ENCODE measurements around the gene PCDHB11. TPM values are rescaled to one million over a fixed set of nuclear protein-coding genes. Genes with fewer than 3 reads are reported as not detected.
"Not testable (repeated sequence)": the region's sequence is repeated elsewhere in the genome, so short reads cannot be mapped to it uniquely, and the experiment has no call there.

The PCDHB11 gene
- total and polyA plus RNA-seq, 2 experiments from 2014 or later = 1.1 to 1.2 TPM

DNA sequence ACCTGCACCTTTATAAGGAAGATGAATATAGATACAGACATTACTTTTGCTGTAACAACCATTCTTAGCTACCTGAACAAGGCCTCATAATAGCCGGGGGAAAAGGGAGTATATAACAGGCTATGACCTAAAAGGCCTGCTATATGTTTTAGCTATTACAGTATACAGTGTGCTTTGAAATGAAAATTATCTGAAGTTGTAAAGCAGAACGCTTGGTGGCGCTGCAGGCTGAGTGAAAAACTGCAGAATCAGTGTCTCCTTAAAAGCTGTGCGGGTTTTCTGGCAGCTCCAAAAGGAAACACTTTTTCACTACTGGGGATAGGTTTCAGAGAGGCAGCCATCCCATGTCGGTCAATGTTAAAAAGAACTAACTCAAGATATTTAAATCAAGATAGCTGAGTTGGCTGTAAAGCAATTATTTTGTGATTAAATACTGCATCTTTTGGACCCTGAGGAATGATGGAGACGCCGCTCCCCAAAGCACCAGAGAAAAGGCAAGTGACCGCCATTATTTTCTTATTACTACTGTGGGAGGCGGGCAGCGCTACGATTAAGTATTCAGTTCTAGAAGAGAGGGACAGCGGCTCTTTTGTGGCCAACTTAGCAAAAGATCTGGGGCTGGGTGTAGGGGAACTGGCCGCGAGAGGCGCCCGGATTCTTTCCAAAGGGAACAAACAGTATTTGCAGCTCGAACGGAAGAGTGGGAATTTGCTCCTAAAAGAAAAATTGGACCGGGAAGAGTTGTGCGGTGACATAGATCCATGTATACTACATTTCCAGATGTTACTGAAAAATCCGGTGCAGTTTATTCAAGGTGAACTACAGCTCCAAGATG is 43.7 kb upstream of the PCDHB11 start:
- Histone ChIP-seq H3K4me1 (ENCODE audit: insufficient read depth) (no peaks in the 10 kb centered on the region), H3K4me3 (no peak overlapping the region), H3K27ac (no peak overlapping the region), H3K27me3 (replicated peaks; ENCODE audit: insufficient read depth) (0 out of 2 replicates have a peak, but pooled peaks cover 4% of the 10 kb centered on the region), H4K20me1 (ENCODE audit: insufficient read depth) (no peaks in the 10 kb centered on the region), H3K9ac (no peak overlapping the region), H3K4me2 (ENCODE audit: unreplicated experiment) (no peak overlapping the region), H3K79me2 (ENCODE audit: insufficient read depth) (no peaks in the 10 kb centered on the region), H3K9me2 (ENCODE audit: insufficient read depth) (no peaks in the 10 kb centered on the region), H3K9me3 (ENCODE audit: low read depth) (no peaks in the 10 kb centered on the region), H3K36me3 (ENCODE audit: low read depth) (no peaks in the 10 kb centered on the region), H3F3A (ENCODE audit: insufficient read depth) (no peaks in the 10 kb centered on the region), H2AFZ (no peak overlapping the region)
- peak; percentile 23 for DNase-seq
- in situ Hi-C loops (cut with MboI) = no loop called here
- 18% methylated on average over 21 of the region's 21 CpGs for WGBS, 2 experiments (ENCODE audit: low coverage in 1 of 2, low lambda C conversion rate in 2 of 2, missing lambda C conversion rate in 2 of 2)
- TF ChIP-seq EZH2phosphoT487 (IDR thresholded peaks at IDR 0.05; ENCODE audit: insufficient read depth, low read depth) (no peak), EZH2 (IDR thresholded peaks at IDR 0.05; ENCODE audit: insufficient read depth, poor library complexity, severe bottlenecking) (no peak)

GRCh38 chr5:141157356-141157755 is 42.1 kb upstream of the PCDHB11 start:
- H3K4me3 ChIP-seq; H3K27ac ChIP-seq; H3K4me2 ChIP-seq (ENCODE audit: unreplicated experiment); H3K4me1 ChIP-seq (ENCODE audit: insufficient read depth); H3K9me2 ChIP-seq (ENCODE audit: insufficient read depth); H3K9ac ChIP-seq; in situ Hi-C loops (cut with MboI); H3K9me3 ChIP-seq (ENCODE audit: low read depth); H3K79me2 ChIP-seq (ENCODE audit: insufficient read depth); DNase-seq; H3K36me3 ChIP-seq (ENCODE audit: low read depth); H4K20me1 ChIP-seq (ENCODE audit: insufficient read depth); H3K27me3 ChIP-seq (replicated peaks; ENCODE audit: insufficient read depth); H3F3A ChIP-seq (ENCODE audit: insufficient read depth); H2AFZ ChIP-seq: not testable (repeated sequence)
- 46 to 52% methylated on average over 38 of the region's 38 CpGs for WGBS, 2 experiments (ENCODE audit: low coverage in 1 of 2, low lambda C conversion rate in 2 of 2, missing lambda C conversion rate in 2 of 2)

DNA sequence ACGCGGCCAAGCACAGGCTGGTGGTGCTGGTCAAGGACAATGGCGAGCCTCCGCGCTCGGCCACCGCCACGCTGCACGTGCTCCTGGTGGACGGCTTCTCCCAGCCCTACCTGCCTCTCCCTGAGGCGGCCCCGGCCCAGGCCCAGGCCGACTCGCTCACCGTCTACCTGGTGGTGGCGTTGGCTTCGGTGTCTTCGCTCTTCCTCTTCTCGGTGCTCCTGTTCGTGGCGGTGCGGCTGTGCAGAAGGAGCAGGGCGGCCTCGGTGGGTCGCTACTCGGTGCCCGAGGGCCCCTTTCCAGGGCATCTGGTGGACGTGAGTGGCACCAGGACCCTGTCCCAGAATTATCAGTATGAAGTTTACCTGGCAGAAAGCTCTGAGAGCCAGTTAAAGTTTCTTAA is 41.5 kb upstream of the PCDHB11 start:
- H3K27me3 ChIP-seq (replicated peaks; ENCODE audit: insufficient read depth); H3K9me3 ChIP-seq (ENCODE audit: low read depth); H4K20me1 ChIP-seq (ENCODE audit: insufficient read depth); H3K4me2 ChIP-seq (ENCODE audit: unreplicated experiment); H3K4me1 ChIP-seq (ENCODE audit: insufficient read depth); H3K36me3 ChIP-seq (ENCODE audit: low read depth); H3K79me2 ChIP-seq (ENCODE audit: insufficient read depth); H2AFZ ChIP-seq; H3K27ac ChIP-seq; DNase-seq; in situ Hi-C loops (cut with MboI); H3K4me3 ChIP-seq; H3F3A ChIP-seq (ENCODE audit: insufficient read depth); H3K9me2 ChIP-seq (ENCODE audit: insufficient read depth); H3K9ac ChIP-seq: not testable (repeated sequence)
- WGBS, 2 experiments (ENCODE audit: low coverage in 1 of 2, low lambda C conversion rate in 2 of 2, missing lambda C conversion rate in 2 of 2) = 26 to 27% methylated on average over 17 to 26 of the region's 28 CpGs

- WGBS, 2 experiments (ENCODE audit: low coverage in 1 of 2, low lambda C conversion rate in 2 of 2, missing lambda C conversion rate in 2 of 2) = 33% methylated on average over 20 of the region's 20 CpGs
- Histone ChIP-seq H3K4me2 (ENCODE audit: unreplicated experiment) (peak within 1 kb of the TSS; percentile 75), H3K27me3 (replicated peaks; ENCODE audit: insufficient read depth) (peaks cover 13% of the 10 kb centered on the region; the same call in 1 of the 2 replicates), H3F3A (ENCODE audit: insufficient read depth) (no peaks in the 10 kb centered on the region), H3K9me3 (ENCODE audit: low read depth) (no peaks in the 10 kb centered on the region), H3K9ac (no peak within 1 kb of the TSS), H2AFZ (peak within 1 kb of the TSS; percentile 73), H3K79me2 (ENCODE audit: insufficient read depth) (no peaks in the 10 kb centered on the region), H4K20me1 (ENCODE audit: insufficient read depth) (no peaks in the 10 kb centered on the region), H3K4me1 (ENCODE audit: insufficient read depth) (no peaks in the 10 kb centered on the region), H3K27ac (no peak within 1 kb of the TSS), H3K9me2 (ENCODE audit: insufficient read depth) (no peaks in the 10 kb centered on the region), H3K36me3 (ENCODE audit: low read depth) (no peaks in the 10 kb centered on the region), H3K4me3 (peak within 1 kb of the TSS; percentile 50)
- no peak for TF ChIP-seq EZH2phosphoT487 (IDR thresholded peaks at IDR 0.05; ENCODE audit: insufficient read depth, low read depth)
- no peak for TF ChIP-seq EZH2 (IDR thresholded peaks at IDR 0.05; ENCODE audit: insufficient read depth, poor library complexity, severe bottlenecking)
- DNase-seq = peak; percentile 67
- in situ Hi-C loops (cut with MboI) = no loop called here
Measured at GRCh38 chr5:141172381-141173204, 26.8 kb upstream of the PCDHB11 start, which contains the start of gene PCDHB7. Gene PCDHB7 (plus strand): TSS chr5:141172644. CDS start chr5:141172836, 192 bp downstream.

DNA sequence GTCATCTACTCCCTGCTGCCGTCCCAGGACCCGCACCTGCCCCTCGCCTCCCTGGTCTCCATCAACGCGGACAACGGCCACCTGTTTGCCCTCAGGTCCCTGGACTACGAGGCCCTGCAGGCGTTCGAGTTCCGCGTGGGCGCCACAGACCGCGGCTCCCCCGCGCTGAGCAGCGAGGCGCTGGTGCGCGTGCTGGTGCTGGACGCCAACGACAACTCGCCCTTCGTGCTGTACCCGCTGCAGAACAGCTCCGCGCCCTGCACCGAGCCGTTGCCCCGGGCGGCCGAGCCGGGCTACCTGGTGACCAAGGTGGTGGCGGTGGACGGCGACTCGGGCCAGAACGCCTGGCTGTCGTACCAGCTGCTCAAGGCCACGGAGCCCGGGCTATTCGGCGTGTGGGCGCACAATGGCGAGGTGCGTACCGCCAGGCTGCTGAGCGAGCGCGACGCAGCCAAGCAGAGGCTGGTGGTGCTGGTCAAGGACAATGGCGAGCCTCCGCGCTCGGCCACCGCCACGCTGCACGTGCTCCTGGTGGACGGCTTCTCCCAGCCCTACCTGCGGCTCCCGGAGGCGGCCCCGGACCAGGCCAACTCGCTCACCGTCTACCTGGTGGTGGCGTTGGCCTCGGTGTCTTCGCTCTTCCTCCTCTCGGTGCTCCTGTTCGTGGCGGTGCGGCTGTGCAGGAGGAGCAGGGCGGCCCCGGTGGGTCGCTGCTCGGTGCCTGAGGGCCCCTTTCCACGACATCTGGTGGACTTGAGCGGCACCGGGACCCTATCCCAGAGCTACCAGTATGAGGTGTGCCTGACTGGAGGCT is 24.9 kb upstream of the PCDHB11 start:
- in situ Hi-C loops (cut with MboI); H3K79me2 ChIP-seq (ENCODE audit: insufficient read depth); H3K9me2 ChIP-seq (ENCODE audit: insufficient read depth); H2AFZ ChIP-seq; H4K20me1 ChIP-seq (ENCODE audit: insufficient read depth); H3K4me3 ChIP-seq; H3K4me1 ChIP-seq (ENCODE audit: insufficient read depth); H3K9me3 ChIP-seq (ENCODE audit: low read depth); H3K4me2 ChIP-seq (ENCODE audit: unreplicated experiment); H3K27ac ChIP-seq; H3K9ac ChIP-seq; DNase-seq; H3F3A ChIP-seq (ENCODE audit: insufficient read depth); H3K36me3 ChIP-seq (ENCODE audit: low read depth): not testable (repeated sequence)
- H3K27me3 ChIP-seq (replicated peaks; ENCODE audit: insufficient read depth) = peaks cover 17% of the 10 kb centered on the region; the same call in 1 of the 2 replicates
- 45 to 46% methylated on average over 75 to 77 of the region's 79 CpGs for WGBS, 2 experiments (ENCODE audit: low coverage in 1 of 2, low lambda C conversion rate in 2 of 2, missing lambda C conversion rate in 2 of 2)
